Measurements from ENCODE around the gene OTUB1.

OTUB1 gene

DNA sequence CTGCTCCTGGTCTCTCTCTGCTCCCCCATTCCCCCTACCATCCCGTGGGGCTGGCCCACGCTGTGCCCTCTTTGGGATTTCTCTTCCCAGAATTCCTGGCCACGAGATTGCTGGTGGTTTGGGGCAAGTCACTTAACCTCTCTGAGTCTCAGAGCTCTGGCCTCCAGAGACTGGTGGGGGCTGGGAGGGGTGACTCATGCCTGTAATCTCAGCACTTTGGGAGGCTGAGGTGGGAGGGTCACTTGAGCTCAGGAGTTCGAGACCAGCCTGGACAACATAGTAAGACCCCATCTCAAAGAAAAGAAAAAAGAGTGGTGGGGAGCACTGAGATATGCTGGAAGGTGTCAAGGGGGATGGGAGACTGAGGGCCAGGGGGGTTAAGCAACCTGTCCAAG is 18.3 kb downstream of the OTUB1 start:
- no peak for DNase-seq (ENCODE audit: low read depth in 2 of 2)

- DNase-seq (ENCODE audit: low read depth in 2 of 2), result no peak
These were observed 19.5 kb downstream of the OTUB1 start for GRCh38 chr11:64005691-64006090.

GRCh38 chr11:64006398-64006797 is 20.2 kb downstream of the OTUB1 start:
- DNase-seq (ENCODE audit: low read depth in 2 of 2), result no peak

DNA sequence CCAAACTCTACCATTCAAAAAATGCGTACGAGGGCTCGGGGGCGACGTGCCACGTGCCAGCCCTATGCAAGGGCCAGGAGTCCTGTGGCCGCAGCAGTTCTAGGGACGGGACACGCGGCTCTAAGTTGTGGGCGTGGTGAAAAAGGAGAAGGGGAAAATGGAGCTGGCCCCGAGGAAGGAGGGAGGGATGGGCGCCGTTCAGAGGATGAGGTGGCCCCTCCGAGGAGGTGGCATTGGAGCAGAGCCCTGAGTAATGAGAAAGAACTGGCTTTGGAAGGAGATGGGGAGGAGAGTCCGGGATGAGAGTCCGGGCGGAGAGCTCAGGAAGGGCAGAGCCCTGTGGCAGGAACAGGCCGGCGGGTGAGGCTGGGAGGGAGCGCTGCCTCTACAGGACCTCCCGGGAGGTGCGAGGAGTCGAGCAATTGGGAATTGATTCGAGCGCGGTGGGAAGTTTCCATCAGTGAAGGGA is 21.0 kb downstream of the OTUB1 start:
- DNase-seq (ENCODE audit: low read depth in 2 of 2), result no peak

GRCh38 chr11:64007629-64008282 is 21.5 kb downstream of the OTUB1 start:
- no peak for DNase-seq (ENCODE audit: low read depth in 2 of 2)

GRCh38 chr11:64008283-64008913 is 22.2 kb downstream of the OTUB1 start:
- DNase-seq (ENCODE audit: low read depth in 2 of 2), result no peak

DNA sequence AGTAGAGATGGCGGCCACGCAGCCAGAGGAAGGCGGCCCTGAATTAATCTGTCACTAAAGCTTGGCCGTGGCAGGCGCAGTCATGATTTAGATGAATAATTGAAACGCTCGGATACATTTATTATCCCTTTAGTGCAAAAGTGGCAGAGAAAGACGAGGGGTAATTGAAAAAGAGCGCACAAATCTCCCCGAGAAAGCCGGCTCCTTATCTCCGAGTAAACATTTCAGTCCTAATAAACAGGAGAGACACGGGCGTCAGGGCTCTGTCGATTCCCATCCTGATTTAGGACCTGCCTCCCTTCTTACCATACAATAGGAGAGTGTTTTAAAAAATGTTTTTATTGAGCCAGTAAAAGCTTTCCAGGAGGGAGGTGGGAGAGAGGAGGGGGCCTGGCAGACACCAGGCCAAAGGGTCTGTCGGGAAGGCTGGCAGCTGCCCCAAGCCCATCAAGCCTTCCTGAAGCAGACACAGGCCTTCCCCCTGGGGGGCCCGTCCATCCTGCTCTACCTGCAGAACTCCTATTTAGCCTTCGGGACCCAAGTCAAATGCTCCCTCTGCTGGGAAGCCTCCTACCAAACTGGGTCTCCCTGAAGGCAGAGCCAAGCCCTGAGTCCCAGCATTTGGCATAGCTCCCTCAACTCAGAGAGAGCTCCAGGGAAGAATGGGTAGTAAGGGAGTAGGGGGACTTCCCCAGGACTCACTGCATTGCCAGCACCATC is 22.8 kb downstream of the OTUB1 start:
- no peak for DNase-seq (ENCODE audit: low read depth in 2 of 2)

GRCh38 chr11:64009710-64010109 is 23.5 kb downstream of the OTUB1 start:
- no peak for DNase-seq (ENCODE audit: low read depth in 2 of 2)

DNA sequence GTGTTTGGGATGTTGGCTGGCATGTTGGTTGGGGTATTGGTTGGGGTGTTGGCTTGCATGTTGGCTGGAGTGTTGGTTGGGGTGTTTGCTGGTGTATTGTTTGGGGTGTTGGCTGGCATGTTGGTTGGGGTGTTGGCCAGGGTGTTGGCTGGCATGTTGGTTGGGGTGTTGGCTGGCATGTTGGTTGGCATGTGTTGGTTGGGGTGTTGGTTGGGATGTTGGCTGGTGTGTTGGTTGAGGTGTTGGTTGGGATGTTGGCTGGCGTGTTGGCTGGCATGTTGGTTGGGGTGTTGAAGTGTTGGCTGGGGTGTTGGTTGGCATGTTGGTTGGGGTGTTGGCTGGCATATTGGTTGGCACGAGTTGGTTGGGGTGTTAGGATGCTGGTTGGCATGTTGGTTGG is 24.5 kb downstream of the OTUB1 start:
- no peak for DNase-seq (ENCODE audit: low read depth in 2 of 2)

DNA sequence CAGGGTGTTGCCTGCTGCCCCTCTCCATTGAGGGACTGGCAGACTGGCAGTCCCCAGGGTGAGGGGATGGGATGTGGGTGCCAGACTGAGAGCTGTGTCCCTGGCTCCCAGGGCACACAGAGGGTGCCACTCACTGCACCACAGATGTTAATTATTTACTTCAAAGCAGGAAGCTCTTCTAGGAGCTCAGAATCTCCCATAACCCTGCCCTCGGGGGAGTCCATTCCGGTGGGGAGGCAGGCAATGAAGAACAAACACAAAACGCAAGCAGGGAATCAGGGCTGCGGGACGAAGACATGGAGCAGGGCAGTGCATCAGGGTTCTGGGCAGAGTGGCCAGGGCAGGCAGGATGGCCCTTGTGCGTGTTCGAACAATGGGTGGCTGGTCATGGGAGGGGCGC is 25.1 kb downstream of the OTUB1 start:
- DNase-seq (ENCODE audit: low read depth in 2 of 2), result no peak

DNA sequence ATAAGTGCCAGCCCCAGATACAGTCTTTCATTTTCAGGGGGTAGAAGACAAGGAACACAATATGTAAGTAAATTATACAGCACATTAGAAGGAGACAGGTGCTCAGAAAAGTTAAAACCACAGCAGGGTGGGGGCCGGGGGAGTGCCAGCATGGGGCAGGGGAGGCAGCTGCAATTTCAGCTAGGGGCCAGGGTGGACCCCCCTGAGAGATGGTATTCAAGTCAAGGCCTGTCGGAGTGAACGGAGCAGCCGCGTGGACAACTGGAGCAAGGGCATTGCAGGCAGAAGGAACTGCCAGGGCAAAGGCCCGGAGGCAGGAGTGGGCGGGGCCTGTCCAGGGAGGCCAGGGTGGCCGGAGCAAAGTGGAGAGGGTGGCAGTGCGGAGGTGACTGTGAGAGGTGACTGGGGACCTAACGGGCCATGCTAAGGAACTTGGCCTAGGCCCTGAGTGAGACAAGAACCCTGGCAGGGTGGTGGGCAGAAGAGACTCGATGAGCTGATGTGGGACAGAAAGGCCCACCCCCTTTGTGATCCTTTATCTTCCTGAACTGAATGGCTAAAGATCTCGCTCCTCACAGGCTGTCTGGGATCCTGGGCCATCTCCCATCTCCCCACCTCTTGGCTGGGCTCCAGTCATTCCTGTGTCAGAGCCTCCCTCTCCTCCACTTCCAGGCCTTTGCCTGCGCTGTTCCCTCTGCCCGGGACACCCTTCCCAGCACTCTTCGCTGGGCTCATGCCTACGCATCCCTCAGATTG is 27.1 kb downstream of the OTUB1 start:
- DNase-seq (ENCODE audit: low read depth in 2 of 2), result no peak

- no peak for DNase-seq (ENCODE audit: low read depth in 2 of 2)
These were observed 28.1 kb downstream of the OTUB1 start for GRCh38 chr11:64014356-64014755.

DNA sequence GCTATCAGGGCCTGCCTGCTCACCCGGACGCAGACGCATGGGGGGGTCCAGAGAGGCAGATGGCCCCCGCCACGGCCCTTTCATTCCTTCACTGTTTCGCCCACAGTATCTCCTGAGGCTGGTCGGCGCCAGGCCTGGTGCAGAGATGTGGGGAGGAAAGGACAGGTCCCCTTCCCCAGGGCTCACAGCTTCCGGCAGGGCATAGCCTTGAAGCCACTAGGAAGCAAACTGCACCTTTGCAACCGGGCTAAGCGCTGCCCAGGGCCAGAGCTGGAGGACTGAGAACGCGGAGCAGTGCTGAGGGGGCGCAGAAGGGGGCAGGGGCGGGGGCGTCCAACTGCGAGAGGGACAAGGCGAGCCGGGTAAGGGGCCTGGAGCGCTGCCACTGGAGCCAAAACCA is 29.3 kb downstream of the OTUB1 start:
- no peak for DNase-seq (ENCODE audit: low read depth in 2 of 2)

DNA sequence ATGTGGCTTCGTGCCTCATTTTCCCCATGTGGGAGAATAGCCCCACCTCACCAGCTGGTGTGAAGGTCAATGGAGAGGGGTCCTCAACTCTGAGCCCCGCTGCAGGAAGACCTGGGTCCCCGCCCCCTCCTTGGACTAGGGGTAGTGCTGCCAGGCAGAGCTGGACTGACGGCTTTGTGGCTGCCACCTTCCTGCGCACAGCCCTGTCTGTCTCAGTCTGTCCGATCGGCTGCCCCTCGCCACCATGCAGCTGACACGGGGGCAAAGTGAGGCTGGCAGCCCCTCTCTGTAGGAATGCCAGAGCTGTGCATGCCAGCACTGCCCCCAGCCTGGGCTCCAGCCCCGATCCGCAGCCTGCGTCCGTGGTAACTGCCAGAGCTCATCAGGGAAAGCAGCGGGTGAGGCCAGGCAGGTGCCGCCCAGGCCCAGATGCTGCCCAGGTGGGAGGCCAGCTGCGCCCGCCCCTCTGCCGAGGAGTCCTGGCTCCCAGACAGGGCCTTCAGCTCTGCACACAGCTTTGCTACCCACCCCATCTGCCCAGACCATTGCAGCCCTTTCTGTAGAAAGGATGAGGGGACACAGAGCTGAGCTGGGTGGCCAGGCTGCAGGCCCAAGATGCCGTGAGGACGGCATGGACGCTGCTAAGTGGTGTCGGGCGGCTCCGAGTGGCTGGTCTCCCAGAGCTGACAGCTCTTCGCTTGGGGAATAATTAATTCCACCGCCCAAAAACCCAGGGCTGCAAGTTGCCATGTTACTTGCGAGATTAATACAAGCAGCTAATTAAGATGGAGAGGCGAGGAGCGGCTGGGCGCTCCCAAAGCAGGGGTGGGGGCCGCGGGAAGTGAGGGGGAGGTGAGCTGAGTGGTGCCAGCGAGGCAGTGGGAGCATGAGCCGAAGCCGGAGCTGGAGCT is 30.0 kb downstream of the OTUB1 start:
- DNase-seq (ENCODE audit: low read depth in 2 of 2), result no peak

DNA sequence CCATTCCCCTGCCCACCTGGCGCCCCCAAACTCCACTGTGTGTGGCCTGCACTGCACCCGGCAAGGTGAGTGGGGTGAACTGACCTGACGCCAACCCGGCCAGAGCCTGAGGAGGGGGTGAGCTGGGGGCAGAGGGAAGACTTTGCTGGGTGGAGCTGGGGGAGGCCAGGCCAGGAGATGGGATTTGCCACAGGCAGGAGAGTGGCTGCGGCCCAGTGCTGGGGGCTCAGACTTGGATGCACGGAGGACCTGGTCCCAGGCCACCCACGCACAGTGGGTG is 31.6 kb downstream of the OTUB1 start:
- no peak for DNase-seq (ENCODE audit: low read depth in 2 of 2)

DNA sequence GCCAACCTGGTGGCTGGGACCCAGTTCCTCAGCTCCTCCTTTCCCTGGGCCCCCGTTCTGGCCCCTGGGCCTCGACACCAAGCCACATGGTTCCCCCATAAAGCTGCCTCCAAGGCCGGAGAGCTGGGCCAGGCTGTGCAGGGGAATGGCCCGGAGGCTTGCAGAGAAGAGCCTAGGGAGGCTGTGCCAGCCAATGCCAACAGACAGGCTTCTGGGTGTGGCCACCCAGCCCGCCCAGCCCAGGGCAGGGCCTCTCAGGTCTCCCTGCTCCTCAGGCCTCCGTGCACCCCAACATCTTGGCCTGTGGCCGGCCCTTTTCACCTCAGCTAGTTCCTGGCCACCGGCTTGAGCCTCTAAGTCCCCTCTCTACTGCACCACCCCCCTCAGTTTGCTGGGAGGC is 32.1 kb downstream of the OTUB1 start:
- DNase-seq (ENCODE audit: low read depth in 2 of 2), result no peak

DNA sequence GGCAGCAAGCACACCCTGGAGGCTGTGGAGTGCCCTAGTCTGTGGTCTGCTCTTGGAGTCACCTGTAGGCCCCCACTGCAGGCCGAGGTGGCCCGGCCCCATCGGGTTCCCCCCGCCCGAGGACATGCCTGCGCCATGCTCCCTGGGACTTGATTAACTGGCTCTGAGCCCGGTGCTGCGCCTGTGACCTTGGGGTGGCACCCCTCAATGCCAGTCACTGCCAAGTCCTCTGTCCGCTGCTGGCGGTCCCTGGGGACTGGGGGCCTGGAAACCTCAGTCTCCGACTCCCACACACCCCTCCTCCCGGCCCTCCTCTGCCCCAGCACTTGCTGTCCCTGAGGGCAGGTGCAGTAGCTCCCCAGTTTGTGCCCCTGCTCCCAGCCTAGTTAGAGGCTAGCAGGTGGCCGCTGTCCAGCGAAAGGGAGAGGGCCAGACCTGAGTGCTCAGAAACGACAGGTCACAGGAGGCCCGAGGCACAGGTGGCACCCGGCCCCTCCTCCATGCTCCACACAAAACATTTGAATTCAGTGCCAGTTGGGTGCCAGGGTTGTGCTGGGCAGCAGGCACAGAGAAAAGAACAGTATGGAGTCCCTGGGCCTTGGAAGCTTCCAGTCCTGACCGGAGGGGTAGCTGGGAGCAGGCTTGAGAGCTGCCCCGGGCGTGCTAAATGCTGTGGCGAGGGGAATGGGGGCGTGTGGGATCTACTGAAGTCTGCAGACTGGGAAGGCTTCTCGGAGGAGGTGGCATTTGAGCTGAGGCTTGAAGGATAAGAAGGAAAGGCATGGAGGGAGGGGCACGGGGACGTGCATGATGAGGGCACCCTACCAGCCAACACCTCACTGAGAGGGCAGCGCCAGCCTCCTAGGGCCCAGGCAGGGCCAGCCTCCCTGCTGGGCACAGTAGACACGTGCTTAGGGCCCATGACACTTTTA is 33.1 kb downstream of the OTUB1 start:
- no peak for DNase-seq (ENCODE audit: low read depth in 2 of 2)

GRCh38 chr11:64020976-64021756 is 34.9 kb downstream of the OTUB1 start:
- DNase-seq (ENCODE audit: low read depth in 2 of 2), result no peak

DNA sequence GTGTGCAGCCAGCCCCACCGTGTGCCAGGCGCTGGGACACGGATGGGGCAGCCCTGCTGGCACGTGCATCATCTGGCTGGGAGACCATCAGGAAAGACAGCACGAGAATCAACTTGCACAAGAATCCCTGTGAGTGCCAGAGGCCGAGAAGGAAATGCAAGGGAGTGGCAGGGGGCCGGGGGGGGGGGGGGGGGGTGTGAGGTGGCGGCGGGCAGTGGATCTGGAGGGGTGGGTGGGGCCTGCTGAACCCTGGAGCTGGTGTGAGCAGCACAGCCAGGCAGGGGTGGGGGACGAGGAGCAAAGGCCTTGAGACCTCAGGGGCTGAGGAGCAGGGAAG is 35.5 kb downstream of the OTUB1 start:
- DNase-seq (ENCODE audit: low read depth in 2 of 2), result no peak

Data from activated CD8-positive, alpha-beta memory T cell treated with anti-CD3 and anti-CD28 coated beads for 4 hours (primary cell).